D721Med (cell line): ENCODE measurements around the gene COL23A1.

Experiments used
- DNase-seq: peaks from one replicate; pipeline ENCODE4 v3.0.0; 2011; ENCODE audit warnings: low spot score; ENCODE audit not compliant: insufficient read length
- FAIRE-seq: peaks from 2 replicates; lab custom pipeline; 2011; peaks lifted over from hg19 to GRCh38; lab: Jason Lieb, UNC
- CTCF ChIP-seq: IDR thresholded peaks from 2 replicates; pipeline ENCODE4 v1.5.1; 2012; ENCODE audit warnings: mild to moderate bottlenecking, control low read depth; ENCODE audit not compliant: insufficient read depth; ENCODE audit errors: missing control alignments

The COL23A1 gene

GRCh38 chr5:178474562-178475184 is 115.5 kb downstream of the COL23A1 start:
- DNase-seq (no peak), FAIRE-seq (no peak)
- TF ChIP-seq CTCF = no peak

DNA sequence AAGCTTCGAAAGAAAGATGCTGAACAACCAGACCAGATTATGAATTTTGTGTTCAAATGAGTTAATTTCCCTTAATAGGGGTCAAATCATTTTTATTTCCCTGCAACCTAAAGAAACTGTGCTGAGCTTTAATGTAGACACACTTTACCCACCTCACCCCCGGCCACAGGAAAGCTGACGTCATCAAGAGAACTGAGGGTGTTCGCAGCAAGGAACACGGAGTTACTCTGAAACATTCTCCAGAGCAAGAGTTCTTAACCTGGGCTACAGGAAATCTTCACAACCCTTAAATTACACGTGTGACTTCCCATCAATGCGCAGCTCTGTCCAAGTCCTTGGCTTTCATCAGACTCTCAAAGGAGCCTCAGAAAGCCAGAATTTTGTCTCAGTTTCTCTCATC is 116.3 kb downstream of the COL23A1 start:
- no peak for TF ChIP-seq CTCF
- DNase-seq (no peak), FAIRE-seq (no peak)

DNA sequence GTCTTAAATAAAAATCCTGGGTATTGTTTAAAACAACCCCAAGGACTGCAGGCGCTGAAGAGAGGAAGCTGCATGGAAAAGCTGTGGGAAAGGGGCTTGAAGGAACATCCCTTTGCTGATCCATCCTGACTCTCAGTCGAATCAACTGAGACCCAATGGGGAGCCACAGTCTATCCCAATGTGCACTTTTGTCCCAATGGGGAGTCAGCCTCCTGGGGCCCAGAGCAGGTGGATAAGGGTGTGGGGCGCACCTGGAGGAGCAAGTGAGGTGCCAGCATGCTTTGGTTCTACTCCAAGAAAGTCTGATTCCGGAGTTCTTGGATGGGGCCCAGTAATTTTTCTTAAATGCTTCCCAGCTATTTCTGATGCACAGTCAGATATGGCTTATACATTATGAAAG is 118.1 kb downstream of the COL23A1 start:
- DNase-seq = no peak
- FAIRE-seq = no peak

DNA sequence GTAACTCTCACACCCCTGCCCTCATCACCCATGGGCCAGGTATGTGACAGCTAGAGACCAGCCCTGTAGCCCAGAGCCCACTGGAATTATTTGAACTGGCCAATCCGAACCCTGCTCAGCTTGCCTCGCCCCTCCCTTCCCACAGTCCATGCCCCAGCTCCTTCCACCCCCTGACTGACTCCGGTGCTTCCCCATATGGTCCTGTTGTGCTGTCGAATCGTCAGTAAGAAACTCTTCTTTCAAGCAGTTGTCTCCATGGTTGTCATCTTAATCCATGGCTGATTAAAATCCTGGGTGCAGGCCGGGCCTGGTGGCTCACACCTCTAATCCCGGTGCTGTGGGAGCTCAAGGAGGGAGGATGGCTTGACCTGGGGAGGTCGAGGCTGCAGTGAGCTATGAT is 118.5 kb downstream of the COL23A1 start:
- DNase-seq (peak; percentile 70), FAIRE-seq (no peak)
- TF ChIP-seq CTCF = no peak

More for the DNA sequence above, 118.1 kb downstream of the COL23A1 start:
- TF ChIP-seq CTCF = no peak

DNA sequence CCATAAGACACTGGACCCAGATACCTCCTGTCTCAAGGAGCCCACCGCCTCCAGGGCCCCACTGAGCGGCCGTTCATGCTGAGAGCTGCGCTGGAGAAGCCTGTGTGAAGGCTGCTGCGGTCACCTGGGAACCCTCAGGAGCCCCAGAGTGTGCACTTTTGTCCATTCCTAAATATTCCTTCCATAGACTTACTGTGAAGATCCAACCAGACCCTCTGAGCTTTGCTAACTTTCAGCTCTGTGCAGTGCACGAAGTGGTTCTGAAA is 119.5 kb downstream of the COL23A1 start:
- no peak for DNase-seq
- FAIRE-seq = no peak
- TF ChIP-seq CTCF = no peak

GRCh38 chr5:178469975-178470759 is 120.0 kb downstream of the COL23A1 start:
- DNase-seq = peak; percentile 69
- no peak for FAIRE-seq
- no peak for TF ChIP-seq CTCF
